H1 (cell line): ENCODE results near the gene SLFN12. TPM values are rescaled to one million over a fixed set of nuclear protein-coding genes. Genes with fewer than 3 reads are reported as not detected.

Source experiments
- CTCF ChIA-PET: fragments of 300-600 bp; sonication (Branson Sonifier 250); formaldehyde crosslinking; loops from one replicate; lab custom pipeline; 2021; ENCODE audit not compliant: partially characterized antibody; lab: Charles Lee
- POLR2A ChIA-PET: fragments of 300-600 bp; sonication (Branson Sonifier 250); formaldehyde crosslinking; loops from one replicate; lab custom pipeline; 2021; ENCODE audit warnings: inconsistent platforms; ENCODE audit not compliant: partially characterized antibody; lab: Charles Lee
- DNase-seq, 2 experiments: peaks; one replicate each; pipeline versions ENCODE4 v3.0.0 to v3.0.0-alpha.2; 2010 to 2022; ENCODE audit warnings: low spot score in 2 of 2, low read depth in 1 of 2, mixed read lengths in 1 of 2
- FAIRE-seq: peaks from 2 replicates; lab custom pipeline; 2011; peaks lifted over from hg19 to GRCh38; lab: Jason Lieb, UNC
- H2AFZ ChIP-seq: 2 replicates; pipeline ENCODE4 v1.8.1; 2012; ENCODE audit warnings: low read length, inconsistent platforms
- H2AK5ac ChIP-seq: 2 replicates; pipeline ENCODE4 v1.6.1; 2013; ENCODE audit warnings: low read depth, low read length
- H2BK120ac ChIP-seq: replicated peaks from 2 replicates; pipeline ENCODE3; 2013; ENCODE audit warnings: low read depth, low read length, inconsistent platforms
- H2BK12ac ChIP-seq: 2 replicates; pipeline ENCODE4 v1.6.1; 2013; ENCODE audit warnings: low read depth, low read length
- H2BK15ac ChIP-seq: 2 replicates; pipeline ENCODE4 v1.6.1; 2013; ENCODE audit warnings: low read length
- H2BK20ac ChIP-seq: 2 replicates; pipeline ENCODE4 v1.6.1; 2013; ENCODE audit warnings: low read length
- H2BK5ac ChIP-seq: 2 replicates; pipeline ENCODE4 v1.6.1; 2013; ENCODE audit warnings: low read depth, low read length
- H3K14ac ChIP-seq: 2 replicates; pipeline ENCODE4 v1.6.1; 2013; ENCODE audit warnings: inconsistent platforms; ENCODE audit not compliant: insufficient read length
- H3K18ac ChIP-seq: 2 replicates; pipeline ENCODE4 v1.6.1; 2013; ENCODE audit warnings: low read length; ENCODE audit errors: extremely low read depth
- H3K23ac ChIP-seq: 2 replicates; pipeline ENCODE4 v1.6.1; 2013; ENCODE audit warnings: inconsistent platforms; ENCODE audit not compliant: insufficient read length
- H3K23me2 ChIP-seq: 2 replicates; pipeline ENCODE4 v1.6.1; 2013; ENCODE audit warnings: low read depth, low read length
- H3K27ac ChIP-seq: 2 replicates; pipeline ENCODE4 v1.6.1; 2011; ENCODE audit warnings: low read depth, low read length, inconsistent platforms
- H3K27me3 ChIP-seq, 4 experiments: replicated peaks in 1 of 4; 1 replicate in 1 of 4; 2 replicates in 3 of 4; pipeline versions ENCODE4 v1.6.1 to v1.8.1; 2011 to 2013; ENCODE audit warnings: low read length in 3 of 4, mild to moderate bottlenecking in 3 of 4, inconsistent platforms in 2 of 4, mixed read lengths in 2 of 4, moderate library complexity in 1 of 4; ENCODE audit not compliant: control insufficient read depth in 3 of 4, insufficient read depth in 3 of 4; ENCODE audit errors: extremely low read depth in 1 of 4
- H3K36me3 ChIP-seq, 4 experiments: 2 replicates each; pipeline versions ENCODE4 v1.6.1 to v1.8.1; 2011 to 2013; ENCODE audit warnings: mild to moderate bottlenecking in 4 of 4, low read length in 3 of 4, moderate library complexity in 2 of 4, control low read depth in 1 of 4, inconsistent platforms in 1 of 4; ENCODE audit not compliant: insufficient read depth in 4 of 4, control insufficient read depth in 2 of 4
- H3K4ac ChIP-seq: replicated peaks from 2 replicates; pipeline ENCODE3; 2013; ENCODE audit warnings: low read length, low read depth, mixed read lengths, inconsistent platforms; ENCODE audit not compliant: insufficient read length
- H3K4me1 ChIP-seq, 4 experiments: replicated peaks in 1 of 4; 1 replicate in 1 of 4; 2 replicates in 3 of 4; pipeline versions ENCODE4 v1.6.1 to v1.8.1; 2011 to 2013; ENCODE audit warnings: low read length in 3 of 4, inconsistent platforms in 2 of 4, mixed read lengths in 1 of 4; ENCODE audit not compliant: insufficient read depth in 4 of 4, control insufficient read depth in 3 of 4
- H3K4me2 ChIP-seq, 2 experiments: 2 replicates each; pipeline versions ENCODE4 v1.6.1 to v1.8.1; 2011 to 2013; ENCODE audit warnings: low read depth in 2 of 2, low read length in 2 of 2, control low read depth in 1 of 2, inconsistent platforms in 1 of 2, mild to moderate bottlenecking in 1 of 2; ENCODE audit not compliant: insufficient read depth in 1 of 2
- H3K4me3 ChIP-seq, 4 experiments: fragments of 200-600, 300-600 bp in 1 of 4; sonication (generic), shearing (Covaris generic), sonication (Bioruptor Twin) in 1 of 4; 2 replicates each; pipeline versions ENCODE4 v1.5.1 to v1.8.1; 2011 to 2016; ENCODE audit warnings: low read length in 4 of 4, low read depth in 3 of 4, control low read depth in 2 of 4, inconsistent platforms in 2 of 4, mild to moderate bottlenecking in 2 of 4, mixed read lengths in 1 of 4, moderate library complexity in 1 of 4; ENCODE audit not compliant: insufficient read depth in 2 of 4; ENCODE audit errors: extremely low read depth in 1 of 4
- H3K56ac ChIP-seq: replicated peaks from 2 replicates; pipeline ENCODE3; 2013; ENCODE audit warnings: low read depth, mild to moderate bottlenecking, mixed read lengths, low read length, inconsistent platforms; ENCODE audit not compliant: insufficient read length
- H3K79me1 ChIP-seq: 2 replicates; pipeline ENCODE4 v1.6.1; 2013; ENCODE audit warnings: low read depth, low read length, control low read depth
- H3K79me2 ChIP-seq, 2 experiments: 2 replicates each; pipeline versions ENCODE4 v1.6.1 to v1.8.1; 2012 to 2013; ENCODE audit warnings: low read length in 2 of 2, mild to moderate bottlenecking in 2 of 2, inconsistent platforms in 1 of 2; ENCODE audit not compliant: insufficient read depth in 2 of 2, control insufficient read depth in 1 of 2
- H3K9ac ChIP-seq, 4 experiments: replicated peaks in 1 of 4; 1 replicate in 1 of 4; 2 replicates in 3 of 4; pipeline versions ENCODE4 v1.6.1 to v1.8.1; 2011 to 2013; ENCODE audit warnings: low read depth in 3 of 4, low read length in 3 of 4, control low read depth in 2 of 4, mild to moderate bottlenecking in 2 of 4, moderate library complexity in 2 of 4, inconsistent platforms in 1 of 4; ENCODE audit errors: extremely low read depth in 1 of 4
- H3K9me3 ChIP-seq, 2 experiments: 2 replicates each; pipeline versions ENCODE4 v1.6.1 to v1.8.1; 2012 to 2013; ENCODE audit warnings: mild to moderate bottlenecking in 2 of 2, moderate library complexity in 2 of 2, control low read depth in 1 of 2, inconsistent platforms in 1 of 2, low read depth in 1 of 2, low read length in 1 of 2, mixed read lengths in 1 of 2; ENCODE audit not compliant: insufficient read depth in 2 of 2
- H4K20me1 ChIP-seq, 2 experiments: replicated peaks in 1 of 2; 2 replicates each; pipeline versions ENCODE3 to v1.8.1; 2011 to 2013; ENCODE audit warnings: inconsistent platforms in 2 of 2, low read length in 2 of 2, mild to moderate bottlenecking in 1 of 2; ENCODE audit not compliant: insufficient read depth in 2 of 2, control insufficient read depth in 1 of 2
- H4K5ac ChIP-seq: 2 replicates; pipeline ENCODE4 v1.6.1; 2013; ENCODE audit warnings: low read length, low read depth, mixed read lengths, inconsistent platforms; ENCODE audit not compliant: insufficient read length
- H4K8ac ChIP-seq: 2 replicates; pipeline ENCODE4 v1.8.0; 2013; ENCODE audit warnings: mild to moderate bottlenecking, moderate library complexity, low read length, inconsistent platforms; ENCODE audit not compliant: insufficient read depth; ENCODE audit errors: extremely low read depth
- H4K91ac ChIP-seq: replicated peaks from 2 replicates; pipeline ENCODE3; 2013; ENCODE audit warnings: low read length, mixed read lengths, inconsistent platforms; ENCODE audit not compliant: insufficient read length
- ASH2L ChIP-seq: fragments of 200-600, 300-600 bp; sonication (generic); IDR thresholded peaks from one replicate; pipeline ENCODE4 v1.7.1; 2017; ENCODE audit warnings: low read length
- ATF3 ChIP-seq: IDR thresholded peaks from 2 replicates; pipeline ENCODE4 v1.6.1; 2011; ENCODE audit warnings: low read depth, mild to moderate bottlenecking, low read length; ENCODE audit not compliant: insufficient read depth
- BRCA1 ChIP-seq: IDR thresholded peaks from 2 replicates; pipeline ENCODE4 v1.6.1; 2012; ENCODE audit warnings: low read depth, low read length, improper control_type of control experiment
- EZH2 ChIP-seq: fragments of 200-600 bp; sonication (generic); IDR thresholded peaks from 2 replicates; pipeline ENCODE4 v1.7.1; 2012; ENCODE audit warnings: low read depth, mild to moderate bottlenecking, moderate library complexity, low read length, inconsistent platforms; ENCODE audit not compliant: severe bottlenecking
- FOSL1 ChIP-seq: IDR thresholded peaks from 2 replicates; pipeline ENCODE4 v1.6.1; 2011; ENCODE audit warnings: mild to moderate bottlenecking, low read depth, low read length, moderate library complexity; ENCODE audit not compliant: insufficient read depth
- GABPA ChIP-seq: IDR thresholded peaks from 2 replicates; pipeline ENCODE4 v1.6.1; 2011; ENCODE audit warnings: mild to moderate bottlenecking, low read length, moderate library complexity, borderline replicate concordance; ENCODE audit not compliant: insufficient read depth
- HDAC2 ChIP-seq, 2 experiments: fragments of 300-600 bp in 1 of 2; sonication (generic) in 1 of 2; IDR thresholded peaks; 2 replicates each; pipeline ENCODE4 v1.6.1; 2011 to 2012; ENCODE audit warnings: low read depth in 2 of 2, low read length in 2 of 2, mild to moderate bottlenecking in 2 of 2, moderate library complexity in 2 of 2, borderline replicate concordance in 1 of 2, inconsistent platforms in 1 of 2
- KDM5A ChIP-seq: fragments of 200-600 bp; IDR thresholded peaks from 2 replicates; pipeline ENCODE4 v1.7.1; 2012; ENCODE audit warnings: mild to moderate bottlenecking, low read length, inconsistent platforms, mixed read lengths
- RAD21 ChIP-seq, 2 experiments: IDR thresholded peaks in 1 of 2; conservative IDR thresholded peaks in 1 of 2; 2 replicates each; pipeline ENCODE4 v1.6.1; 2011; ENCODE audit warnings: low read depth in 2 of 2, low read length in 2 of 2, improper control_type of control experiment in 1 of 2, inconsistent platforms in 1 of 2, mild to moderate bottlenecking in 1 of 2, moderate library complexity in 1 of 2
- SP2 ChIP-seq: IDR thresholded peaks from 2 replicates; pipeline ENCODE4 v1.6.1; 2012; ENCODE audit warnings: mild to moderate bottlenecking, low read length, inconsistent platforms
- SRF ChIP-seq: IDR thresholded peaks from 2 replicates; pipeline ENCODE4 v1.6.1; 2011; ENCODE audit warnings: mild to moderate bottlenecking, low read depth, low read length, moderate library complexity
- WGBS, 2 experiments: shearing (Covaris generic) in 1 of 2; methylation state at CpG; one replicate each; pipeline versions ENCODE4 v1.1.6 to v1.1.7; 2013 to 2015; ENCODE audit warnings: low lambda C conversion rate in 2 of 2, mixed read lengths in 2 of 2, inconsistent platforms in 1 of 2, low coverage in 1 of 2, missing lambda C conversion rate in 1 of 2; ENCODE audit not compliant: insufficient replicate concordance in 2 of 2, insufficient coverage in 1 of 2, insufficient read length in 1 of 2; ENCODE audit errors: extremely low coverage in 1 of 2, missing lambda C conversion rate in 1 of 2; 5-methylcytosine and 5-hydroxymethylcytosine counted together
- polyA plus RNA-seq, 7 experiments: library from polyadenylated mRNA; depleted of rRNA in 3 of 7; stranded (reverse) in 5 of 7; unstranded in 2 of 7; fragments of >200 nt in 5 of 7; fragments of 200-250 nt in 2 of 7; gene quantifications; 1 replicate in 5 of 7; 2 replicates in 1 of 7; 4 replicates in 1 of 7; pipeline versions ENCODE4 v1.2.1 to v1.2.3, GENCODE V29; 2011 to 2013; ENCODE audit warnings: missing spikeins in 2 of 7, mixed read lengths in 2 of 7
- total RNA-seq: library from RNA; stranded (reverse); fragmentation: NEBNext Ultra II Directional; extraction: Animal tissue kit (Norgen Biotek cat#: 25700); gene quantifications from 2 replicates; pipeline ENCODE4 v1.2.1, GENCODE V29; 2021
- TF ChIP-seq, protein P1 (sequence below): IDR thresholded peaks from 2 replicates; pipeline ENCODE4 v1.6.1; 2011; ENCODE audit warnings: low read length, improper control_type of control experiment

Gene SLFN12
- total and polyA plus RNA-seq, 2 of the 8 experiments (the other 6 are each of a cell fraction or from before 2014, with no cell fraction given): 1.6 to 10.7 TPM

GRCh38 chr17:35468475-35468874, 36.2 kb upstream of the SLFN12 start:
- no peak overlapping the region for H3K4me2 ChIP-seq
- no peak overlapping the region for H3K4me3 ChIP-seq
- no peaks in the 10 kb centered on the region for H3K9me3 ChIP-seq
- ChIA-PET CTCF (interaction anchor here (0.9 to 2.1 kb wide), 2 partner anchors 20 to 68 kb away, joined by 3 to 6 read pairs; no protein-coding TSS in a partner anchor), POLR2A (interaction anchor here (1.4 kb wide), 1 partner anchor 21 kb away, joined by 4 read pairs; no protein-coding TSS in a partner anchor)
- no peak overlapping the region for H4K5ac ChIP-seq
- H2BK15ac ChIP-seq: no peak overlapping the region
- no peak overlapping the region for H2AFZ ChIP-seq
- H2BK20ac ChIP-seq: no peak overlapping the region
- no peak overlapping the region for H3K23ac ChIP-seq
- H3K23me2 ChIP-seq: no peaks in the 10 kb centered on the region
- no peak overlapping the region for H2BK5ac ChIP-seq
- no peak overlapping the region for H2AK5ac ChIP-seq
- no peak overlapping the region for H3K9ac ChIP-seq
- no peaks in the 10 kb centered on the region for H3K79me1 ChIP-seq
- H2BK12ac ChIP-seq: no peak overlapping the region
- H3K14ac ChIP-seq: no peak overlapping the region
- no peak overlapping the region for H3K27ac ChIP-seq
- DNase-seq (no peak), FAIRE-seq (no peak)
- H3K18ac ChIP-seq: no peak overlapping the region
- H3K56ac ChIP-seq: no peak overlapping the region
- 89% methylated on average over 4 of the region's 4 CpGs; no CpG with 5 or more reads in 1 of the 2 experiments for WGBS, 2 experiments
- H3K36me3 ChIP-seq: no peaks in the 10 kb centered on the region
- H3K79me2 ChIP-seq: no peaks in the 10 kb centered on the region
- peaks cover 0 to 3% (median 2%) of the 10 kb centered on the region in 4 experiments; a peak in 3 of 7 replicates for H3K27me3 ChIP-seq
- H4K8ac ChIP-seq: no peak overlapping the region
- H4K91ac ChIP-seq: no peak overlapping the region
- H3K4me1 ChIP-seq: no peaks in the 10 kb centered on the region
- H3K4ac ChIP-seq: no peak overlapping the region
- no peak overlapping the region for H2BK120ac ChIP-seq
- H4K20me1 ChIP-seq: no peaks in the 10 kb centered on the region
- TF ChIP-seq RAD21 (IDR thresholded peaks at IDR 0.05 in 1 of 2, conservative IDR thresholded peaks at IDR 0.05 in 1 of 2; ENCODE audit: low read depth in 2 of 2, low read length in 2 of 2) (no peak), FOSL1 (no peak), SRF (no peak), HDAC2 (IDR thresholded peaks at IDR 0.05; ENCODE audit: borderline replicate concordance in 1 of 2, low read depth in 2 of 2, low read length in 2 of 2) (no peak), EZH2 (no peak), GABPA (no peak), KDM5A (no peak), BRCA1 (no peak), SP2 (no peak), ASH2L (no peak), ATF3 (no peak)
- TF ChIP-seq, protein P1, sequence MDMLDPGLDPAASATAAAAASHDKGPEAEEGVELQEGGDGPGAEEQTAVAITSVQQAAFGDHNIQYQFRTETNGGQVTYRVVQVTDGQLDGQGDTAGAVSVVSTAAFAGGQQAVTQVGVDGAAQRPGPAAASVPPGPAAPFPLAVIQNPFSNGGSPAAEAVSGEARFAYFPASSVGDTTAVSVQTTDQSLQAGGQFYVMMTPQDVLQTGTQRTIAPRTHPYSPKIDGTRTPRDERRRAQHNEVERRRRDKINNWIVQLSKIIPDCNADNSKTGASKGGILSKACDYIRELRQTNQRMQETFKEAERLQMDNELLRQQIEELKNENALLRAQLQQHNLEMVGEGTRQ: no peak
